ENCODE data around the gene GFOD1.

Gene GFOD1

GRCh38 chr6:13332349-13332706, 155.1 kb downstream of the GFOD1 start:
- Histone ChIP-seq H3K27me3 (ENCODE audit: control insufficient read depth in 3 of 3, insufficient read depth in 3 of 3, low read depth in 1 of 3, low read length in 3 of 3) (peaks cover 0 to 10% (median 0%) of the 10 kb centered on the region in 3 experiments), H3K4me1 (ENCODE audit: control insufficient read depth in 2 of 2, insufficient read depth in 1 of 2, low read depth in 1 of 2, low read length in 2 of 2) (peaks cover 2% of the 10 kb centered on the region in 2 donors), H2BK15ac (ENCODE audit: low read length) (no peak overlapping the region), H3K4me3 (ENCODE audit: low read length in 2 of 2) (no peak overlapping the region), H3K23ac (ENCODE audit: low read depth, low read length, poor library complexity) (no peak overlapping the region), H2BK120ac (ENCODE audit: low read depth, low read length) (no peak overlapping the region), H3K14ac (ENCODE audit: low read length) (no peak overlapping the region), H2AK5ac (ENCODE audit: low read depth, low read length) (no peak overlapping the region), H2AFZ (ENCODE audit: low read length) (no peak overlapping the region), H3K36me3 (replicated peaks in 1 of 2; ENCODE audit: control insufficient read depth in 2 of 2, insufficient read depth in 2 of 2, low read length in 2 of 2) (no peaks in the 10 kb centered on the region), H3K18ac (ENCODE audit: low read length) (no peak overlapping the region), H4K8ac (ENCODE audit: low read depth, low read length) (no peak overlapping the region), H3K4ac (ENCODE audit: low read length) (no peak overlapping the region), H3K27ac (replicated peaks; ENCODE audit: low read length) (no peak overlapping the region), H3K79me1 (ENCODE audit: low read depth, low read length) (no peaks in the 10 kb centered on the region), H2BK12ac (ENCODE audit: low read length) (no peak overlapping the region), H3K4me2 (ENCODE audit: insufficient read depth, low read length, poor library complexity, severe bottlenecking) (no peak overlapping the region), H3K9ac (ENCODE audit: low read depth, low read length, poor library complexity) (no peak overlapping the region), H3K9me3 (replicated peaks in 1 of 2; ENCODE audit: control insufficient read depth in 2 of 2, insufficient read depth in 1 of 2, low read depth in 1 of 2, low read length in 2 of 2) (no peaks in the 10 kb centered on the region), H4K91ac (ENCODE audit: low read depth, low read length, poor library complexity) (no peak overlapping the region), H2BK5ac (ENCODE audit: low read length) (no peak overlapping the region)
- WGBS, 2 donors (ENCODE audit: extremely low coverage in 2 of 2, insufficient read length in 2 of 2, insufficient replicate concordance in 1 of 2), result no CpG with 5 or more reads among the region's 2 CpGs
- DNase-seq (ENCODE audit: low spot score), result no peak

GRCh38 chr6:13331516-13332348, 155.7 kb downstream of the GFOD1 start:
- no peak overlapping the region for H2BK5ac ChIP-seq (ENCODE audit: low read length)
- H3K27me3 ChIP-seq (ENCODE audit: control insufficient read depth in 3 of 3, insufficient read depth in 3 of 3, low read depth in 1 of 3, low read length in 3 of 3), result peaks cover 0 to 10% (median 0%) of the 10 kb centered on the region in 3 experiments
- H3K4ac ChIP-seq (ENCODE audit: low read length), result no peak overlapping the region
- no peak overlapping the region for H3K9ac ChIP-seq (ENCODE audit: low read depth, low read length, poor library complexity)
- H4K91ac ChIP-seq (ENCODE audit: low read depth, low read length, poor library complexity), result no peak overlapping the region
- H3K18ac ChIP-seq (ENCODE audit: low read length), result no peak overlapping the region
- no peak overlapping the region for H2AK5ac ChIP-seq (ENCODE audit: low read depth, low read length)
- no peak overlapping the region for H2BK120ac ChIP-seq (ENCODE audit: low read depth, low read length)
- DNase-seq (ENCODE audit: low spot score), result no peak
- H3K4me2 ChIP-seq (ENCODE audit: insufficient read depth, low read length, poor library complexity, severe bottlenecking), result no peak overlapping the region
- no CpG with 5 or more reads among the region's 13 CpGs for WGBS, 2 donors (ENCODE audit: extremely low coverage in 2 of 2, insufficient read length in 2 of 2, insufficient replicate concordance in 1 of 2)
- no peaks in the 10 kb centered on the region for H3K9me3 ChIP-seq (replicated peaks in 1 of 2; ENCODE audit: control insufficient read depth in 2 of 2, insufficient read depth in 1 of 2, low read depth in 1 of 2, low read length in 2 of 2)
- no peak overlapping the region for H3K23ac ChIP-seq (ENCODE audit: low read depth, low read length, poor library complexity)
- H2BK15ac ChIP-seq (ENCODE audit: low read length), result no peak overlapping the region
- no peak overlapping the region for H2AFZ ChIP-seq (ENCODE audit: low read length)
- no peaks in the 10 kb centered on the region for H3K36me3 ChIP-seq (replicated peaks in 1 of 2; ENCODE audit: control insufficient read depth in 2 of 2, insufficient read depth in 2 of 2, low read length in 2 of 2)
- H3K4me1 ChIP-seq (ENCODE audit: control insufficient read depth in 2 of 2, insufficient read depth in 1 of 2, low read depth in 1 of 2, low read length in 2 of 2), result peaks cover 2 to 4% of the 10 kb centered on the region in 2 donors
- no peak overlapping the region for H3K4me3 ChIP-seq (ENCODE audit: low read length in 2 of 2)
- H3K79me1 ChIP-seq (ENCODE audit: low read depth, low read length), result no peaks in the 10 kb centered on the region
- H2BK12ac ChIP-seq (ENCODE audit: low read length), result no peak overlapping the region
- H3K27ac ChIP-seq (replicated peaks; ENCODE audit: low read length), result no peak overlapping the region
- no peak overlapping the region for H4K8ac ChIP-seq (ENCODE audit: low read depth, low read length)
- H3K14ac ChIP-seq (ENCODE audit: low read length), result no peak overlapping the region

GRCh38 chr6:13328875-13329183, 158.6 kb downstream of the GFOD1 start:
- no peak overlapping the region for H4K91ac ChIP-seq (ENCODE audit: low read depth, low read length, poor library complexity)
- no peaks in the 10 kb centered on the region for H3K79me1 ChIP-seq (ENCODE audit: low read depth, low read length)
- peak overlapping the region; percentile 94 for H2AFZ ChIP-seq (ENCODE audit: low read length)
- no peak overlapping the region for H4K8ac ChIP-seq (ENCODE audit: low read depth, low read length)
- DNase-seq (ENCODE audit: low spot score), result no peak
- peak overlapping the region; percentile 81 for H3K4me2 ChIP-seq (ENCODE audit: insufficient read depth, low read length, poor library complexity, severe bottlenecking)
- no peak overlapping the region for H2BK15ac ChIP-seq (ENCODE audit: low read length)
- peak overlapping the region; percentile 82 to 89 for H3K4me3 ChIP-seq (ENCODE audit: low read length in 2 of 2)
- no peak overlapping the region for H2BK120ac ChIP-seq (ENCODE audit: low read depth, low read length)
- peaks cover 3 to 27% of the 10 kb centered on the region in 2 donors for H3K36me3 ChIP-seq (replicated peaks in 1 of 2; ENCODE audit: control insufficient read depth in 2 of 2, insufficient read depth in 2 of 2, low read length in 2 of 2)
- H3K23ac ChIP-seq (ENCODE audit: low read depth, low read length, poor library complexity), result peak overlapping the region; percentile 56
- H2BK12ac ChIP-seq (ENCODE audit: low read length), result no peak overlapping the region
- H3K9me3 ChIP-seq (replicated peaks in 1 of 2; ENCODE audit: control insufficient read depth in 2 of 2, insufficient read depth in 1 of 2, low read depth in 1 of 2, low read length in 2 of 2), result no peaks in the 10 kb centered on the region
- H2BK5ac ChIP-seq (ENCODE audit: low read length), result no peak overlapping the region
- H3K9ac ChIP-seq (ENCODE audit: low read depth, low read length, poor library complexity), result peak overlapping the region; percentile 89
- peaks cover 2 to 4% of the 10 kb centered on the region in 2 donors for H3K4me1 ChIP-seq (ENCODE audit: control insufficient read depth in 2 of 2, insufficient read depth in 1 of 2, low read depth in 1 of 2, low read length in 2 of 2)
- H3K4ac ChIP-seq (ENCODE audit: low read length), result no peak overlapping the region
- no peak overlapping the region for H2AK5ac ChIP-seq (ENCODE audit: low read depth, low read length)
- H3K27ac ChIP-seq (replicated peaks; ENCODE audit: low read length), result no peak overlapping the region
- peak overlapping the region; percentile 96 for H3K18ac ChIP-seq (ENCODE audit: low read length)
- no CpG with 5 or more reads among the region's 2 CpGs for whole genome bisulfite sequencing, 2 donors (ENCODE audit: extremely low coverage in 2 of 2, insufficient read length in 2 of 2, insufficient replicate concordance in 1 of 2)
- peaks cover 0 to 10% (median 0%) of the 10 kb centered on the region in 3 experiments for H3K27me3 ChIP-seq (ENCODE audit: control insufficient read depth in 3 of 3, insufficient read depth in 3 of 3, low read depth in 1 of 3, low read length in 3 of 3)
- peak overlapping the region; percentile 49 for H3K14ac ChIP-seq (ENCODE audit: low read length)

GRCh38 chr6:13328076-13328874, 159.1 kb downstream of the GFOD1 start, which contains the start of gene TBC1D7:
TBC1D7 (minus strand) TSS chr6:13328537; CDS start chr6:13326898, 1,639 bp downstream.
- Histone ChIP-seq H3K4me2 (ENCODE audit: insufficient read depth, low read length, poor library complexity, severe bottlenecking) (peak within 1 kb of the TSS; percentile 81), H2AFZ (ENCODE audit: low read length) (peak within 1 kb of the TSS; percentile 94), H3K27me3 (ENCODE audit: control insufficient read depth in 3 of 3, insufficient read depth in 3 of 3, low read depth in 1 of 3, low read length in 3 of 3) (peaks cover 0 to 10% (median 0%) of the 10 kb centered on the region in 3 experiments), H3K18ac (ENCODE audit: low read length) (peak within 1 kb of the TSS; percentile 96), H3K14ac (ENCODE audit: low read length) (peak within 1 kb of the TSS; percentile 49), H4K91ac (ENCODE audit: low read depth, low read length, poor library complexity) (no peak within 1 kb of the TSS), H2BK15ac (ENCODE audit: low read length) (no peak within 1 kb of the TSS), H3K4me1 (ENCODE audit: control insufficient read depth in 2 of 2, insufficient read depth in 1 of 2, low read depth in 1 of 2, low read length in 2 of 2) (peaks cover 2 to 4% of the 10 kb centered on the region in 2 donors), H3K27ac (replicated peaks; ENCODE audit: low read length) (peak within 1 kb of the TSS; percentile 89), H2BK120ac (ENCODE audit: low read depth, low read length) (no peak within 1 kb of the TSS), H2AK5ac (ENCODE audit: low read depth, low read length) (no peak within 1 kb of the TSS), H3K9ac (ENCODE audit: low read depth, low read length, poor library complexity) (peak within 1 kb of the TSS; percentile 89), H3K79me1 (ENCODE audit: low read depth, low read length) (no peaks in the 10 kb centered on the region), H2BK5ac (ENCODE audit: low read length) (no peak within 1 kb of the TSS), H3K4ac (ENCODE audit: low read length) (no peak within 1 kb of the TSS), H3K23ac (ENCODE audit: low read depth, low read length, poor library complexity) (peak within 1 kb of the TSS; percentile 56), H3K9me3 (replicated peaks in 1 of 2; ENCODE audit: control insufficient read depth in 2 of 2, insufficient read depth in 1 of 2, low read depth in 1 of 2, low read length in 2 of 2) (no peaks in the 10 kb centered on the region), H4K8ac (ENCODE audit: low read depth, low read length) (no peak within 1 kb of the TSS), H3K4me3 (ENCODE audit: low read length in 2 of 2) (peak within 1 kb of the TSS; percentile 82 to 91), H3K36me3 (replicated peaks in 1 of 2; ENCODE audit: control insufficient read depth in 2 of 2, insufficient read depth in 2 of 2, low read length in 2 of 2) (peaks cover 5 to 33% of the 10 kb centered on the region in 2 donors), H2BK12ac (ENCODE audit: low read length) (no peak within 1 kb of the TSS)
- peak; percentile 90 for DNase-seq (ENCODE audit: low spot score)
- WGBS, 2 donors (ENCODE audit: extremely low coverage in 2 of 2, insufficient read length in 2 of 2, insufficient replicate concordance in 1 of 2), result no CpG with 5 or more reads among the region's 63 CpGs

Measured in neuronal stem cell (in vitro differentiated cells).